ENCODE measurements around the gene NCKAP1. TPM values are rescaled to one million over a fixed set of nuclear protein-coding genes. Genes with fewer than 3 reads are reported as not detected.
A peak's percentile ranks its signal among the peaks of the same experiment; 100 is the strongest.

Gene NCKAP1
- total and polyA plus RNA-seq, 4 donors, result 73.0 to 207 (median 134) TPM

- ATAC-seq (ENCODE audit: low FRiP score) (peak; percentile 55), DNase-seq (peak in 1 of 2 donors; percentile 72)
- intact Hi-C loops (cut with DNase I), result no loop called here
- 63 to 68% methylated on average over 34 of the region's 34 CpGs for WGBS, 2 donors
- Histone ChIP-seq H3K36me3 (ENCODE audit: control insufficient read depth in 1 of 2, insufficient read depth in 2 of 2, low read length in 1 of 2) (no peaks in the 10 kb centered on the region), H3K4me3 (ENCODE audit: low read length in 2 of 2) (no peak overlapping the region), H3K27me3 (ENCODE audit: control insufficient read depth in 1 of 2, insufficient read depth in 2 of 2, low read length in 1 of 2) (no peaks in the 10 kb centered on the region), H3K27ac (ENCODE audit: low read depth in 1 of 2, low read length in 2 of 2) (no peak overlapping the region), H3K9me3 (ENCODE audit: control insufficient read depth, low read length) (no peaks in the 10 kb centered on the region), H3K4me1 (ENCODE audit: control insufficient read depth in 1 of 2, insufficient read depth in 2 of 2, low read length in 2 of 2) (no peaks in the 10 kb centered on the region)
These were observed 32.9 kb upstream of the NCKAP1 start for GRCh38 chr2:183070942-183071844.

DNA sequence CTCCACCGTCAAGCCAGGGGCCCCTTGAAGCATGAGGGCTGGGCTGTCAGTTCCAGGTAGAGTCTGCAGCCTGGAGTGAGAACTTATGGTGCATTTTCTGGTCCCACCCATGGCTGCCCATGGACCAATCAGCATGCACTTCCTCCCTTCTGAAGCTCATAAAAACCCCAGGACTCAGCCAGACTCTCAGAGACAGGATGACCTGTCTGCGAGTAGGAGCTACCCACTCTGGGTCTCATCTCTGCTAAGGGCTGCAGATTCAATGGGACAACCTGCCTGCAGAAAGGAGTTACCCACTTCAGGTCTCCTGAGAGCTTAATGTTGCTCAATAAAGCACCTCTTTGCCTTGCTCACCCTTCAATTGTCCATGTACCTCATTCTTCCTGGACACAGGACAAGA, 30.9 kb upstream of the NCKAP1 start:
- DNase-seq (no peak), ATAC-seq (ENCODE audit: low FRiP score) (no peak)
- no peaks in the 10 kb centered on the region for H3K36me3 ChIP-seq (ENCODE audit: control insufficient read depth in 1 of 2, insufficient read depth in 2 of 2, low read length in 1 of 2)
- no peaks in the 10 kb centered on the region for H3K9me3 ChIP-seq (ENCODE audit: control insufficient read depth, low read length)
- intact Hi-C loops (cut with DNase I), result no loop called here
- no peak overlapping the region for H3K4me3 ChIP-seq (ENCODE audit: low read length in 2 of 2)
- WGBS, 2 donors, result 92 to 93% methylated on average over 2 of the region's 2 CpGs
- H3K27me3 ChIP-seq (ENCODE audit: control insufficient read depth in 1 of 2, insufficient read depth in 2 of 2, low read length in 1 of 2), result no peaks in the 10 kb centered on the region
- H3K4me1 ChIP-seq (ENCODE audit: control insufficient read depth in 1 of 2, insufficient read depth in 2 of 2, low read length in 2 of 2), result no peaks in the 10 kb centered on the region
- H3K27ac ChIP-seq (ENCODE audit: low read depth in 1 of 2, low read length in 2 of 2), result no peak overlapping the region

GRCh38 chr2:183068561-183068960, 30.3 kb upstream of the NCKAP1 start:
- no peak for ATAC-seq (ENCODE audit: low FRiP score)

DNA sequence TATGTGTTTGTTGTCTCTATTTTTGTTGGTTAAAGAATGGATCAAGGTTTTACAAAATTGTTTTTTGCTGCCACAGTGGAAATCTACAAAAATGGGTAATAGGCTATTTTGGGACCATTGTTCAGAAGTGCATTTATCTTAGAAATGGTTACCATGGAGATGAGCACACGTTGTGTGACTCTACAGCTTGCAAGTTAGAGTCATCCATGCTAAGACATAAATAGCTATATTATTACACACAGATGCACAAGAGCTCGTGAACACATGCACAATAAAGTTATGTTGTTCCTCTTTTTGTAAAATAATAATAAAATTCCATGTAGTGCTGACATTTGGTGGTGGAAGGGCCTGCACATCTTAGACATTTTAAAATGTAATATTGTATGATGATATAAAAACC, 24.8 kb upstream of the NCKAP1 start:
- H3K9me3 ChIP-seq (ENCODE audit: control insufficient read depth, low read length), result no peaks in the 10 kb centered on the region
- no peak for ATAC-seq (ENCODE audit: low FRiP score)
- H3K36me3 ChIP-seq (ENCODE audit: control insufficient read depth in 1 of 2, insufficient read depth in 2 of 2, low read length in 1 of 2), result no peaks in the 10 kb centered on the region
- H3K27me3 ChIP-seq (ENCODE audit: control insufficient read depth in 1 of 2, insufficient read depth in 2 of 2, low read length in 1 of 2), result no peaks in the 10 kb centered on the region
- DNase-seq, result no peak
- no peak overlapping the region for H3K27ac ChIP-seq (ENCODE audit: low read depth in 1 of 2, low read length in 2 of 2)
- no peak overlapping the region for H3K4me3 ChIP-seq (ENCODE audit: low read length in 2 of 2)
- intact Hi-C loops (cut with DNase I), result no loop called here
- peaks cover 0 to 1% of the 10 kb centered on the region in 2 donors for H3K4me1 ChIP-seq (ENCODE audit: control insufficient read depth in 1 of 2, insufficient read depth in 2 of 2, low read length in 2 of 2)
- WGBS, 2 donors, result 9 to 17% methylated on average over 2 of the region's 2 CpGs

More at GRCh38 chr2:183068561-183068960, 30.3 kb upstream of the NCKAP1 start:
- no peak for DNase-seq
- H3K27me3 ChIP-seq (ENCODE audit: control insufficient read depth in 1 of 2, insufficient read depth in 2 of 2, low read length in 1 of 2), result no peaks in the 10 kb centered on the region
- H3K4me1 ChIP-seq (ENCODE audit: control insufficient read depth in 1 of 2, insufficient read depth in 2 of 2, low read length in 2 of 2), result no peaks in the 10 kb centered on the region
- H3K4me3 ChIP-seq (ENCODE audit: low read length in 2 of 2), result no peak overlapping the region
- WGBS, 2 donors, result 82 to 92% methylated on average over 3 of the region's 3 CpGs
- no peaks in the 10 kb centered on the region for H3K36me3 ChIP-seq (ENCODE audit: control insufficient read depth in 1 of 2, insufficient read depth in 2 of 2, low read length in 1 of 2)
- intact Hi-C loops (cut with DNase I), result no loop called here
- H3K27ac ChIP-seq (ENCODE audit: low read depth in 1 of 2, low read length in 2 of 2), result no peak overlapping the region
- H3K9me3 ChIP-seq (ENCODE audit: control insufficient read depth, low read length), result no peaks in the 10 kb centered on the region

- H3K27ac ChIP-seq (ENCODE audit: low read depth in 1 of 2, low read length in 2 of 2), result no peak overlapping the region
- no peak overlapping the region for H3K4me3 ChIP-seq (ENCODE audit: low read length in 2 of 2)
- H3K27me3 ChIP-seq (ENCODE audit: control insufficient read depth in 1 of 2, insufficient read depth in 2 of 2, low read length in 1 of 2), result no peaks in the 10 kb centered on the region
- H3K36me3 ChIP-seq (ENCODE audit: control insufficient read depth in 1 of 2, insufficient read depth in 2 of 2, low read length in 1 of 2), result no peaks in the 10 kb centered on the region
- ATAC-seq (ENCODE audit: low FRiP score) (no peak), DNase-seq (no peak)
- 95% methylated on average over 14 of the region's 14 CpGs for WGBS, 2 donors
- intact Hi-C loops (cut with DNase I), result no loop called here
- H3K9me3 ChIP-seq (ENCODE audit: control insufficient read depth, low read length), result no peaks in the 10 kb centered on the region
- H3K4me1 ChIP-seq (ENCODE audit: control insufficient read depth in 1 of 2, insufficient read depth in 2 of 2, low read length in 2 of 2), result peaks cover 0 to 1% of the 10 kb centered on the region in 2 donors
These were observed 22.4 kb upstream of the NCKAP1 start for GRCh38 chr2:183060571-183061231.

GRCh38 chr2:183059561-183059960, 21.3 kb upstream of the NCKAP1 start:
- WGBS, 2 donors, result 0 to 11% methylated on average over 1 of the region's 1 CpG
- peaks cover 0 to 1% of the 10 kb centered on the region in 2 donors for H3K4me1 ChIP-seq (ENCODE audit: control insufficient read depth in 1 of 2, insufficient read depth in 2 of 2, low read length in 2 of 2)
- H3K9me3 ChIP-seq (ENCODE audit: control insufficient read depth, low read length), result no peaks in the 10 kb centered on the region
- DNase-seq (no peak), ATAC-seq (ENCODE audit: low FRiP score) (no peak)
- no peak overlapping the region for H3K4me3 ChIP-seq (ENCODE audit: low read length in 2 of 2)
- no peak overlapping the region for H3K27ac ChIP-seq (ENCODE audit: low read depth in 1 of 2, low read length in 2 of 2)
- H3K27me3 ChIP-seq (ENCODE audit: control insufficient read depth in 1 of 2, insufficient read depth in 2 of 2, low read length in 1 of 2), result no peaks in the 10 kb centered on the region
- H3K36me3 ChIP-seq (ENCODE audit: control insufficient read depth in 1 of 2, insufficient read depth in 2 of 2, low read length in 1 of 2), result no peaks in the 10 kb centered on the region
- intact Hi-C loops (cut with DNase I), result no loop called here

- H3K4me3 ChIP-seq (ENCODE audit: low read length in 2 of 2), result no peak overlapping the region
- H3K4me1 ChIP-seq (ENCODE audit: control insufficient read depth in 1 of 2, insufficient read depth in 2 of 2, low read length in 2 of 2), result peaks cover 0 to 1% of the 10 kb centered on the region in 2 donors
- no peaks in the 10 kb centered on the region for H3K9me3 ChIP-seq (ENCODE audit: control insufficient read depth, low read length)
- H3K27me3 ChIP-seq (ENCODE audit: control insufficient read depth in 1 of 2, insufficient read depth in 2 of 2, low read length in 1 of 2), result no peaks in the 10 kb centered on the region
- no peaks in the 10 kb centered on the region for H3K36me3 ChIP-seq (ENCODE audit: control insufficient read depth in 1 of 2, insufficient read depth in 2 of 2, low read length in 1 of 2)
- DNase-seq (no peak), ATAC-seq (ENCODE audit: low FRiP score) (no peak)
- WGBS, 2 donors, result 9 to 10% methylated on average over 3 of the region's 3 CpGs
- intact Hi-C loops (cut with DNase I), result no loop called here
- H3K27ac ChIP-seq (ENCODE audit: low read depth in 1 of 2, low read length in 2 of 2), result peak overlapping the region in 1 of 2 donors; percentile 28
These were observed 19.2 kb upstream of the NCKAP1 start for GRCh38 chr2:183057333-183057985.

- Histone ChIP-seq H3K4me1 (ENCODE audit: control insufficient read depth in 1 of 2, insufficient read depth in 2 of 2, low read length in 2 of 2) (no peaks in the 10 kb centered on the region), H3K9me3 (ENCODE audit: control insufficient read depth, low read length) (no peaks in the 10 kb centered on the region), H3K27me3 (ENCODE audit: control insufficient read depth in 1 of 2, insufficient read depth in 2 of 2, low read length in 1 of 2) (no peaks in the 10 kb centered on the region), H3K27ac (ENCODE audit: low read depth in 1 of 2, low read length in 2 of 2) (no peak overlapping the region), H3K4me3 (ENCODE audit: low read length in 2 of 2) (no peak overlapping the region), H3K36me3 (ENCODE audit: control insufficient read depth in 1 of 2, insufficient read depth in 2 of 2, low read length in 1 of 2) (no peaks in the 10 kb centered on the region)
- 78 to 80% methylated on average over 5 of the region's 5 CpGs for WGBS, 2 donors
- intact Hi-C loops (cut with DNase I), result no loop called here
- DNase-seq (no peak), ATAC-seq (ENCODE audit: low FRiP score) (no peak)
These were observed 11.2 kb upstream of the NCKAP1 start for GRCh38 chr2:183049420-183049819.
